ENCODE measurements around the gene DCANP1. TPM values are rescaled to one million over a fixed set of nuclear protein-coding genes. Genes with fewer than 3 reads are reported as not detected.

The DCANP1 gene
- polyA plus RNA-seq, 1 experiment: not detected

DNA sequence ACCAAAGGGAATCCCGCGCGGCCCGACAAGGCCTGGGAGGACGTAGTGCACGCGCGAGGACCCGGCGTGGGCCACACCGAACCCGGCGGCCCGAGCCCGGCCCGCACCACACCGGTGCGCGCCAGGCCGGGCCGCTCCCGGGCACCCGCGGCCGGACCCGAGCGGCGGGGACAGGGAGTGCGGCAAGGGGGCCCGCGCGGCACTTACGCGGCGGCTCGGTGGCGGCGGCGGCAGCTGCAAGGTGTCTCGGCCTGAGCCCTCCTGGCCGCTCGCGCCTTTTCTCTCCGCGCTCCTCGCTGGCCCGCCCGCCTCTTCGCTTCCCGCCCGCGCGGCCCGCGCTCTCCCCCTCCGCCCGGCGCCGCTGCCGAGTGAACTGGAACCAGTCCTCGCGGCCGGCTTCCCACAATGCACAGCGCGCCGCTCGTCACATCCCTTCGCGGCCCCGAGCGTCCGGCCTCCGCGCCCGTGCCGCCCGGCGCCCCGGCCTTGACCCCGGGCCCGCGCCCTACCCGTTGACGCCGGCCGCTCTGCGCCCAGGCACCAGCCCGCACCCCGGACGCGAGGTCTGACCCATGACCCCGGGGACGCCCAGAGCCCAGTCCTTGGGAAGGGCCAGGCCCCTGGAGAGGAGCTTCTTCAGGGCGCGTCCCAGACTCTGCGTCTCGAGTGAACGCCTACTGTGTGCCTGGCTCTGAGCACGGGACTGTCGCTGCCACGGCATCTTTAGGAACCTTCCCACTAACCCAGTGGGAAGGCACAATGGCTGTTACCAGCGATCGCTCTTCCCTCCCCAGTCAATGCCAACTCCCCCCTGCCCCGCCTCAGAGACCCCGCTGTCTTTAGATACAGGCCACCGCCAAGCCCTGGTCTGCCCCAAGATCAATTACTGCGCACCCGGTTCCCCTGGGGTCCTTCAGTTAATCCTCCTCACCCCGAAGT lies 48.0 kb downstream of the DCANP1 start, which contains the start of gene MACROH2A1:
Gene MACROH2A1 (minus strand): TSS at position 377 of the 939 bp plus-strand sequence. CDS start 10,138 bp downstream, outside the sequence.
- H3K27ac ChIP-seq (ENCODE audit: low read depth, low read length): peak within 1 kb of the TSS; percentile 81
- TF ChIP-seq, protein P1, sequence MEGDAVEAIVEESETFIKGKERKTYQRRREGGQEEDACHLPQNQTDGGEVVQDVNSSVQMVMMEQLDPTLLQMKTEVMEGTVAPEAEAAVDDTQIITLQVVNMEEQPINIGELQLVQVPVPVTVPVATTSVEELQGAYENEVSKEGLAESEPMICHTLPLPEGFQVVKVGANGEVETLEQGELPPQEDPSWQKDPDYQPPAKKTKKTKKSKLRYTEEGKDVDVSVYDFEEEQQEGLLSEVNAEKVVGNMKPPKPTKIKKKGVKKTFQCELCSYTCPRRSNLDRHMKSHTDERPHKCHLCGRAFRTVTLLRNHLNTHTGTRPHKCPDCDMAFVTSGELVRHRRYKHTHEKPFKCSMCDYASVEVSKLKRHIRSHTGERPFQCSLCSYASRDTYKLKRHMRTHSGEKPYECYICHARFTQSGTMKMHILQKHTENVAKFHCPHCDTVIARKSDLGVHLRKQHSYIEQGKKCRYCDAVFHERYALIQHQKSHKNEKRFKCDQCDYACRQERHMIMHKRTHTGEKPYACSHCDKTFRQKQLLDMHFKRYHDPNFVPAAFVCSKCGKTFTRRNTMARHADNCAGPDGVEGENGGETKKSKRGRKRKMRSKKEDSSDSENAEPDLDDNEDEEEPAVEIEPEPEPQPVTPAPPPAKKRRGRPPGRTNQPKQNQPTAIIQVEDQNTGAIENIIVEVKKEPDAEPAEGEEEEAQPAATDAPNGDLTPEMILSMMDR (IDR thresholded peaks at IDR 0.05; ENCODE audit: low read depth, low read length): no peak
- DNase-seq (ENCODE audit: low read depth, low spot score): no peak
- no peaks in the 10 kb centered on the region for H3K27me3 ChIP-seq (ENCODE audit: control insufficient read depth, insufficient read depth, low read length)
- peaks cover 4% of the 10 kb centered on the region; the same call in 1 of the 2 replicates for H3K9me3 ChIP-seq (ENCODE audit: control insufficient read depth, insufficient read depth, low read length)
- H3K4me3 ChIP-seq (ENCODE audit: low read depth, low read length): peak within 1 kb of the TSS; percentile 81
- ChIA-PET POLR2A (interaction anchor here (0.9 to 1.2 kb wide), 2 partner anchors 45 to 91 kb away, joined by 3 read pairs; no protein-coding TSS in a partner anchor), CTCF (interaction anchor here (0.9 kb wide), 1 partner anchor 27 kb away, joined by 3 read pairs; no protein-coding TSS in a partner anchor)

- no peak for DNase-seq (ENCODE audit: low read depth, low spot score)
- no peaks in the 10 kb centered on the region for H3K27me3 ChIP-seq (ENCODE audit: control insufficient read depth, insufficient read depth, low read length)
- ChIA-PET POLR2A (no interaction called here), CTCF (no interaction called here)
- TF ChIP-seq, protein P1 (IDR thresholded peaks at IDR 0.05; ENCODE audit: low read depth, low read length): no peak
- H3K4me3 ChIP-seq (ENCODE audit: low read depth, low read length): peak overlapping the region; percentile 81
- peaks cover 4% of the 10 kb centered on the region; the same call in 1 of the 2 replicates for H3K9me3 ChIP-seq (ENCODE audit: control insufficient read depth, insufficient read depth, low read length)
- H3K27ac ChIP-seq (ENCODE audit: low read depth, low read length): peak overlapping the region; percentile 57
Observed at GRCh38 chr5:135398160-135398854, 48.8 kb downstream of the DCANP1 start.

DNA sequence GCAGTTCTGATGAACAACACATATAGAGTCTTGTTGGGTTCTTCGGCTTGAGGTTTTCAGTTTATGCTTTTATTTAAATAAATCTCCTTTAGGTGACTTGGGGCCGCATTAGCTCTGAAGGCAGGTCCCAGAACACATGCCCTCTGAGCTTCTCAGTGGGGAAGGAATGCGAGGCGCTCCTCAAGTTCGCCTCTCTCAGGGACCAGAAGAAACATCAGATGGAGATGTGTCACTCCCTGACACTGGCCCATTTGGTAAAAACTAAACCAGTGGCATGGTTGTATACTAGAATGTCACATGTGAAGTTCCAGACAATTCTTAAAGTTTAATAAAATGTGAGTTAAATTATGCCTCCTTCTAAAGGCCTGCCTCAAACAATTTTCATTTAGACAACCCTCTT lies 50.1 kb downstream of the DCANP1 start:
- POLR2A ChIA-PET: no interaction called here
- Histone ChIP-seq H3K27me3 (ENCODE audit: control insufficient read depth, insufficient read depth, low read length) (no peaks in the 10 kb centered on the region), H3K4me3 (ENCODE audit: low read depth, low read length) (peak overlapping the region; percentile 81), H3K9me3 (ENCODE audit: control insufficient read depth, insufficient read depth, low read length) (peaks cover 4% of the 10 kb centered on the region; the same call in 1 of the 2 replicates), H3K27ac (ENCODE audit: low read depth, low read length) (no peak overlapping the region)
- no peak for DNase-seq (ENCODE audit: low read depth, low spot score)
- TF ChIP-seq, protein P1 (IDR thresholded peaks at IDR 0.05; ENCODE audit: low read depth, low read length): no peak
- CTCF ChIA-PET: no interaction called here

- TF ChIP-seq, protein P1 (IDR thresholded peaks at IDR 0.05; ENCODE audit: low read depth, low read length): no peak
- ChIA-PET POLR2A (no interaction called here), CTCF (no interaction called here)
- Histone ChIP-seq H3K9me3 (ENCODE audit: control insufficient read depth, insufficient read depth, low read length) (peaks cover 4% of the 10 kb centered on the region; the same call in 1 of the 2 replicates), H3K4me3 (ENCODE audit: low read depth, low read length) (no peak overlapping the region; the same call in 1 of the 2 replicates), H3K27ac (ENCODE audit: low read depth, low read length) (no peak overlapping the region), H3K27me3 (ENCODE audit: control insufficient read depth, insufficient read depth, low read length) (no peaks in the 10 kb centered on the region)
- DNase-seq (ENCODE audit: low read depth, low spot score): no peak
Observed at GRCh38 chr5:135396459-135397055, 50.6 kb downstream of the DCANP1 start.

Measured in AG04450 (cell line).